GM23338 (cell line): ENCODE results near the gene PCYT2. TPM values are rescaled to one million over a fixed set of nuclear protein-coding genes. Genes with fewer than 3 reads are reported as not detected.

Experiments
- ATAC-seq: fragments of 200-7000 bp; cut with Tn5 transposase; 3 replicates; pipeline ENCODE4 v1.9.1; 2020
- DNase-seq: peaks from one replicate; pipeline ENCODE4 v3.0.0-alpha.2; 2015; ENCODE audit warnings: low spot score
- H2AFZ ChIP-seq: fragments of 200-600 bp; sonication (generic); 2 replicates; pipeline ENCODE4 v1.8.0; 2016; ENCODE audit warnings: antibody characterized with exemption, mild to moderate bottlenecking, moderate library complexity
- H3F3A ChIP-seq: fragments of 200-600 bp; sonication (generic); replicated peaks from 2 replicates; pipeline ENCODE4 v1.8.0; 2017; ENCODE audit warnings: antibody characterized with exemption, mixed run types, low read depth
- H3K27ac ChIP-seq: fragments of 200-600 bp; sonication (generic); 2 replicates; pipeline ENCODE4 v1.6.1; 2016; ENCODE audit warnings: low read depth
- H3K27me3 ChIP-seq: fragments of 200-600 bp; sonication (generic); 2 replicates; pipeline ENCODE4 v1.8.0; 2016; ENCODE audit warnings: mild to moderate bottlenecking, mixed run types, moderate library complexity; ENCODE audit not compliant: insufficient read depth
- H3K36me3 ChIP-seq: fragments of 200-600 bp; sonication (generic); 2 replicates; pipeline ENCODE4 v1.8.0; 2016; ENCODE audit warnings: mild to moderate bottlenecking; ENCODE audit not compliant: insufficient read depth
- H3K4me1 ChIP-seq: fragments of 200-600 bp; sonication (generic); 2 replicates; pipeline ENCODE4 v1.8.0; 2016; ENCODE audit warnings: mild to moderate bottlenecking, moderate library complexity; ENCODE audit not compliant: insufficient read depth
- H3K4me2 ChIP-seq: fragments of 200-600 bp; sonication (generic); 2 replicates; pipeline ENCODE4 v1.7.1; 2017; ENCODE audit warnings: mixed run types
- H3K4me3 ChIP-seq: fragments of 200-600 bp; sonication (generic); 2 replicates; pipeline ENCODE4 v1.6.1; 2016; ENCODE audit warnings: mixed run types
- H3K79me2 ChIP-seq: fragments of 200-600 bp; sonication (generic); replicated peaks from 2 replicates; pipeline ENCODE4 v1.8.0; 2017; ENCODE audit warnings: mild to moderate bottlenecking; ENCODE audit not compliant: insufficient read depth
- H3K9me2 ChIP-seq: fragments of 200-600 bp; sonication (generic); 2 replicates; pipeline ENCODE4 v1.8.0; 2017; ENCODE audit not compliant: insufficient read depth
- H4K20me1 ChIP-seq: fragments of 200-600 bp; sonication (generic); replicated peaks from 2 replicates; pipeline ENCODE4 v1.8.0; 2017; ENCODE audit warnings: mild to moderate bottlenecking; ENCODE audit not compliant: insufficient read depth
- H3K27ac Mint-ChIP-seq: 2 replicates; pipeline ENCODE4 v1.8.0; 2020; ENCODE audit warnings: inconsistent platforms, mild to moderate bottlenecking, moderate library complexity, mixed read lengths
- H3K27me3 Mint-ChIP-seq: 3 replicates; pipeline ENCODE4 v1.8.0; 2022; ENCODE audit warnings: low read depth, mild to moderate bottlenecking, moderate library complexity, mixed read lengths, inconsistent platforms; ENCODE audit not compliant: insufficient read depth, poor library complexity
- H3K36me3 Mint-ChIP-seq: 3 replicates; pipeline ENCODE4 v1.8.0; 2021; ENCODE audit warnings: low read depth, mild to moderate bottlenecking, inconsistent platforms, moderate library complexity, mixed read lengths
- H3K4me1 Mint-ChIP-seq: 3 replicates; pipeline ENCODE4 v1.8.0; 2020; ENCODE audit warnings: mild to moderate bottlenecking, inconsistent platforms, mixed read lengths
- H3K4me3 Mint-ChIP-seq: 3 replicates; pipeline ENCODE4 v1.8.0; 2021; ENCODE audit warnings: moderate library complexity, mild to moderate bottlenecking, inconsistent platforms, mixed read lengths
- H3K9me3 Mint-ChIP-seq: 3 replicates; pipeline ENCODE4 v1.8.0; 2020; ENCODE audit warnings: moderate library complexity, mild to moderate bottlenecking, inconsistent platforms, mixed read lengths
- CREB1 ChIP-seq: fragments of 250-450 bp; sonication (Bioruptor Pico); IDR thresholded peaks from 2 replicates; pipeline ENCODE4 v1.5.0; 2020; ENCODE audit warnings: low read depth, mild to moderate bottlenecking, moderate library complexity
- EZH2 ChIP-seq: fragments of 200-600 bp; sonication (generic); IDR thresholded peaks from one replicate; pipeline ENCODE4 v1.8.0; 2017; ENCODE audit warnings: antibody characterized with exemption, mild to moderate bottlenecking, low read depth; ENCODE audit not compliant: unreplicated experiment
- EZH2phosphoT487 ChIP-seq: fragments of 200-600 bp; sonication (generic); IDR thresholded peaks from one replicate; pipeline ENCODE4 v1.8.1; 2018; ENCODE audit warnings: antibody characterized with exemption; ENCODE audit not compliant: unreplicated experiment
- JUNB ChIP-seq: IDR thresholded peaks from one replicate; pipeline ENCODE4 v1.6.1; 2016; ENCODE audit warnings: antibody characterized with exemption; ENCODE audit not compliant: unreplicated experiment
- POLR2AphosphoS5 ChIP-seq: IDR thresholded peaks from 2 replicates; pipeline ENCODE4 v1.6.1; 2016; ENCODE audit warnings: antibody characterized with exemption, low read depth
- STAT1 ChIP-seq: IDR thresholded peaks from one replicate; pipeline ENCODE4 v1.6.1; 2016; ENCODE audit warnings: antibody characterized with exemption; ENCODE audit not compliant: unreplicated experiment
- ZNF114 ChIP-seq: fragments of 250-450 bp; sonication (Bioruptor Pico); IDR thresholded peaks from 2 replicates; pipeline ENCODE4 v1.5.0; 2020; ENCODE audit warnings: mild to moderate bottlenecking, moderate library complexity
- ZNF331 ChIP-seq: fragments of 250-450 bp; sonication (Bioruptor Pico); IDR thresholded peaks from 2 replicates; pipeline ENCODE4 v1.5.0; 2020; ENCODE audit warnings: low read depth, mild to moderate bottlenecking, moderate library complexity
- polyA plus RNA-seq: library from polyadenylated mRNA; unstranded; fragments of >200 nt; fragmentation: Nextera tagmentation; extraction: Ambion mirVana; gene quantifications from 2 replicates; pipeline ENCODE4 v1.2.1, GENCODE V29; 2016
- total RNA-seq: library from RNA; depleted of rRNA; stranded (reverse); fragments of >200 nt; shearing (Covaris generic); gene quantifications from 2 replicates; pipeline ENCODE4 v1.2.3, GENCODE V29; 2014
- TF ChIP-seq, protein P1 (sequence below): IDR thresholded peaks from 2 replicates; pipeline ENCODE4 v1.6.1; 2016; ENCODE audit warnings: antibody characterized with exemption
- TF ChIP-seq, protein P2 (sequence below): IDR thresholded peaks from one replicate; pipeline ENCODE4 v1.6.1; 2018; ENCODE audit warnings: antibody characterized with exemption; ENCODE audit not compliant: unreplicated experiment

The PCYT2 gene
- total and polyA plus RNA-seq, 2 experiments from 2014 or later = 51.6 to 82.9 TPM

DNA sequence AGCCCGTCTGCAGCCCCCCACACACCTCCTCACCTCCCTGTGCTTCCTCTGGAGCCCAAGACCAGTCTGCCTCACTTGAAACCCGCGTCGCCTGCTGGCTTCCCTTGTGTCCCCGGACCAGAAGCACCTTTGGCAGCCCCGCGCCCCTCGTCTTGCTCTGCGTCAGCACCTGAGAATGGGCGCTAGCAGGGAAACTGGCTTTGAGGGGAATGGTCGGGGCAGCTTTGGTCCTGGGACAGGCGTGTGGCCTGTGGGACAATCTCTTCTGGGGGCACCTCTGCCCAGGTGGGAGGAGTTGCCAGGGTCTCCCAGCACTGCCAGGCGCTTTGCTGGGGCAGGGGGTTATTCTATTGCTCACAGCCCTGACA, 20.0 kb upstream of the PCYT2 start:
- DNase-seq (peak; percentile 54), ATAC-seq (no peak)
- Histone ChIP-seq H3K4me3 (no peak overlapping the region), H3K27ac (no peak overlapping the region), H3K4me1 (peaks cover 1% of the 10 kb centered on the region; the same call in 1 of the 2 replicates), H3K9me2 (no peaks in the 10 kb centered on the region), H3K36me3 (no peaks in the 10 kb centered on the region), H2AFZ (no peak overlapping the region), H3K4me2 (no peak overlapping the region), H3F3A (peaks cover 12% of the 10 kb centered on the region), H3K79me2 (peaks cover 14% of the 10 kb centered on the region), H4K20me1 (no peaks in the 10 kb centered on the region; the same call in 1 of the 2 replicates), H3K27me3 (peaks cover 10% of the 10 kb centered on the region; the same call in 1 of the 2 replicates)
- Mint-ChIP-seq H3K27me3 (peaks cover 28% of the 10 kb centered on the region), H3K27ac (no peak overlapping the region), H3K4me1 (peaks cover 11% of the 10 kb centered on the region), H3K36me3 (peaks cover 33% of the 10 kb centered on the region), H3K4me3 (no peak overlapping the region), H3K9me3 (no peaks in the 10 kb centered on the region)
- TF ChIP-seq JUNB = no peak
- no peak for TF ChIP-seq ZNF331 (CRISPR knock-in tag)
- TF ChIP-seq, protein P1, sequence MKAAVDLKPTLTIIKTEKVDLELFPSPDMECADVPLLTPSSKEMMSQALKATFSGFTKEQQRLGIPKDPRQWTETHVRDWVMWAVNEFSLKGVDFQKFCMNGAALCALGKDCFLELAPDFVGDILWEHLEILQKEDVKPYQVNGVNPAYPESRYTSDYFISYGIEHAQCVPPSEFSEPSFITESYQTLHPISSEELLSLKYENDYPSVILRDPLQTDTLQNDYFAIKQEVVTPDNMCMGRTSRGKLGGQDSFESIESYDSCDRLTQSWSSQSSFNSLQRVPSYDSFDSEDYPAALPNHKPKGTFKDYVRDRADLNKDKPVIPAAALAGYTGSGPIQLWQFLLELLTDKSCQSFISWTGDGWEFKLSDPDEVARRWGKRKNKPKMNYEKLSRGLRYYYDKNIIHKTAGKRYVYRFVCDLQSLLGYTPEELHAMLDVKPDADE = no peak
- no peak for TF ChIP-seq CREB1 (CRISPR knock-in tag)
- no peak for TF ChIP-seq EZH2phosphoT487
- no peak for TF ChIP-seq POLR2AphosphoS5
- TF ChIP-seq STAT1 = no peak
- no peak for TF ChIP-seq EZH2
- TF ChIP-seq ZNF114 (CRISPR knock-in tag) = no peak
- TF ChIP-seq, protein P2, sequence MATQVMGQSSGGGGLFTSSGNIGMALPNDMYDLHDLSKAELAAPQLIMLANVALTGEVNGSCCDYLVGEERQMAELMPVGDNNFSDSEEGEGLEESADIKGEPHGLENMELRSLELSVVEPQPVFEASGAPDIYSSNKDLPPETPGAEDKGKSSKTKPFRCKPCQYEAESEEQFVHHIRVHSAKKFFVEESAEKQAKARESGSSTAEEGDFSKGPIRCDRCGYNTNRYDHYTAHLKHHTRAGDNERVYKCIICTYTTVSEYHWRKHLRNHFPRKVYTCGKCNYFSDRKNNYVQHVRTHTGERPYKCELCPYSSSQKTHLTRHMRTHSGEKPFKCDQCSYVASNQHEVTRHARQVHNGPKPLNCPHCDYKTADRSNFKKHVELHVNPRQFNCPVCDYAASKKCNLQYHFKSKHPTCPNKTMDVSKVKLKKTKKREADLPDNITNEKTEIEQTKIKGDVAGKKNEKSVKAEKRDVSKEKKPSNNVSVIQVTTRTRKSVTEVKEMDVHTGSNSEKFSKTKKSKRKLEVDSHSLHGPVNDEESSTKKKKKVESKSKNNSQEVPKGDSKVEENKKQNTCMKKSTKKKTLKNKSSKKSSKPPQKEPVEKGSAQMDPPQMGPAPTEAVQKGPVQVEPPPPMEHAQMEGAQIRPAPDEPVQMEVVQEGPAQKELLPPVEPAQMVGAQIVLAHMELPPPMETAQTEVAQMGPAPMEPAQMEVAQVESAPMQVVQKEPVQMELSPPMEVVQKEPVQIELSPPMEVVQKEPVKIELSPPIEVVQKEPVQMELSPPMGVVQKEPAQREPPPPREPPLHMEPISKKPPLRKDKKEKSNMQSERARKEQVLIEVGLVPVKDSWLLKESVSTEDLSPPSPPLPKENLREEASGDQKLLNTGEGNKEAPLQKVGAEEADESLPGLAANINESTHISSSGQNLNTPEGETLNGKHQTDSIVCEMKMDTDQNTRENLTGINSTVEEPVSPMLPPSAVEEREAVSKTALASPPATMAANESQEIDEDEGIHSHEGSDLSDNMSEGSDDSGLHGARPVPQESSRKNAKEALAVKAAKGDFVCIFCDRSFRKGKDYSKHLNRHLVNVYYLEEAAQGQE = no peak
